NCI-H1092 (cell line): Measurements from ENCODE around the gene ARF1.

Experiments used
- DNase-seq: peaks from one replicate; lab custom pipeline; 2025; lab: John Stamatoyannopoulos, UW

Gene ARF1

DNA sequence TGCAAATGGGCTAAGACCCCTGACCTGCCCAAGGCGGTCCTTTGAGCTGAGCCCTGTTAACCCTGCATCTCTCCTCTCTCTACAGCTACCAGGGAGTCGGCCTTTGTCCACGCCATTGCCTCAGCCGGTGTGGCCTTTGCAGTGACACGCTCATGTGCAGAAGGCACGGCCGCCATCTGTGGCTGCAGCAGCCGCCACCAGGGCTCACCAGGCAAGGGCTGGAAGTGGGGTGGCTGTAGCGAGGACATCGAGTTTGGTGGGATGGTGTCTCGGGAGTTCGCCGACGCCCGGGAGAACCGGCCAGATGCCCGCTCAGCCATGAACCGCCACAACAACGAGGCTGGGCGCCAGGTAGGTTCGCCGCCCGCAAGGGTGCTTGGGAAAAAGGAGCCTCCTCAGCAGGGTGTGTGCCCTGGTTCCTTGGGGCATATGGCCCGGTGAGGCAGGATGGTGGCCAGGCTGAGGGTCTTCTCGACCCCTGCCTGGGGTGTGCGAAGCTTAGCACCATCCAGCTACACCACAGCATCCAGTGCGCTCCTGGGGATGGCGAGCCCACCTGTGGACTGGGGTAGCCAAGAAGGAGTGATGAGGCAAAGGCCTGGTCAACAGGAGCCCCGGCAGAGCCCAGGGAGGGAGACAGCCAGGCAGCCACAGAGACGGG is 31.8 kb upstream of the ARF1 start:
- DNase-seq: no peak

DNA sequence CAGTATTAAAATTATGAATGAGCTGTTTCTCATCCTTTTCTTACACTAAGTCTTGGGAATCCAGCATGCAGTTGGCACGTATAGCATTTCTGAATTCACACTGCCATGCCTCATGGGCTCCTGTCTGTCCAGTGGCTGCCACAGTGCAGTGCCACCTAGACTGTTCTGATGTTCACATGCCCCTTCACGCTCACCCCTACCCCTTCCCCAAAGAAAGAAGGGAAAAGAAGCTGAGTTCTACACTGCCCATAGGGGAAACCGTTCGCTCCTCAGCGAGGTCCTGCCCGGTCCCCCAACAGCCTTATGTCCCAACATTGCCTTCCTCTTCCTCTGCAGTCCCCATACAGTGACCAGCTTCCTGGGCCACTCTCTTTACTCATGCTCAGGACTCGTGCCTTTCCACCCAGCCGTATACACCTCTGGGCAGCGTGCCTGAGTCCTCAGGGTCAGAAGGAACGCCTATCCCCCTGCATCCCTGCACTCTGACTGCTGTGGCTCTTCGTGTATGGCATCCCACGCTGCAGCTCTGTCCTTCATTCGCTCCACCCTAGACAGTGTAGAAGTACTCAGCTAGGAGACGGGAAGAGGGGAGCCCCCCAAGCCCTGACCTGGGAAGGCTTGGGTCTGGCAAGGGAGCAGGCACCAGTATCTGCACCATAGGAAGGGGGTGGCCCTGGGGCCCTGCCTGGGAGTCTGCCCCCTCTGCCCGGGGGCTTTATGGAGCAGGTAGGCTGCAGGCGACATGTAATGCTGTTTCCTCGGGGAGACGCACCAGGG is 24.1 kb upstream of the ARF1 start:
- DNase-seq: no peak

DNA sequence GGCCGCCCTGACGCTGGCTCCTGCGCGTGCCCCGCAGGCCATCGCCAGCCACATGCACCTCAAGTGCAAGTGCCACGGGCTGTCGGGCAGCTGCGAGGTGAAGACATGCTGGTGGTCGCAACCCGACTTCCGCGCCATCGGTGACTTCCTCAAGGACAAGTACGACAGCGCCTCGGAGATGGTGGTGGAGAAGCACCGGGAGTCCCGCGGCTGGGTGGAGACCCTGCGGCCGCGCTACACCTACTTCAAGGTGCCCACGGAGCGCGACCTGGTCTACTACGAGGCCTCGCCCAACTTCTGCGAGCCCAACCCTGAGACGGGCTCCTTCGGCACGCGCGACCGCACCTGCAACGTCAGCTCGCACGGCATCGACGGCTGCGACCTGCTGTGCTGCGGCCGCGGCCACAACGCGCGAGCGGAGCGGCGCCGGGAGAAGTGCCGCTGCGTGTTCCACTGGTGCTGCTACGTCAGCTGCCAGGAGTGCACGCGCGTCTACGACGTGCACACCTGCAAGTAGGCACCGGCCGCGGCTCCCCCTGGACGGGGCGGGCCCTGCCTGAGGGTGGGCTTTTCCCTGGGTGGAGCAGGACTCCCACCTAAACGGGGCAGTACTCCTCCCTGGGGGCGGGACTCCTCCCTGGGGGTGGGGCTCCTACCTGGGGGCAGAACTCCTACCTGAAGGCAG is 23.4 kb upstream of the ARF1 start:
- no peak for DNase-seq

DNA sequence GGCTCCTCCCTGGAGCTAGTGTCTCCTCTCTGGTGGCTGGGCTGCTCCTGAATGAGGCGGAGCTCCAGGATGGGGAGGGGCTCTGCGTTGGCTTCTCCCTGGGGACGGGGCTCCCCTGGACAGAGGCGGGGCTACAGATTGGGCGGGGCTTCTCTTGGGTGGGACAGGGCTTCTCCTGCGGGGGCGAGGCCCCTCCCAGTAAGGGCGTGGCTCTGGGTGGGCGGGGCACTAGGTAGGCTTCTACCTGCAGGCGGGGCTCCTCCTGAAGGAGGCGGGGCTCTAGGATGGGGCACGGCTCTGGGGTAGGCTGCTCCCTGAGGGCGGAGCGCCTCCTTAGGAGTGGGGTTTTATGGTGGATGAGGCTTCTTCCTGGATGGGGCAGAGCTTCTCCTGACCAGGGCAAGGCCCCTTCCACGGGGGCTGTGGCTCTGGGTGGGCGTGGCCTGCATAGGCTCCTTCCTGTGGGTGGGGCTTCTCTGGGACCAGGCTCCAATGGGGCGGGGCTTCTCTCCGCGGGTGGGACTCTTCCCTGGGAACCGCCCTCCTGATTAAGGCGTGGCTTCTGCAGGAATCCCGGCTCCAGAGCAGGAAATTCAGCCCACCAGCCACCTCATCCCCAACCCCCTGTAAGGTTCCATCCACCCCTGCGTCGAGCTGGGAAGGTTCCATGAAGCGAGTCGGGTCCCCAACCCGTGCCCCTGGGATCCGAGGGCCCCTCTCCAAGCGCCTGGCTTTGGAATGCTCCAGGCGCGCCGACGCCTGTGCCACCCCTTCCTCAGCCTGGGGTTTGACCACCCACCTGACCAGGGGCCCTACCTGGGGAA is 22.7 kb upstream of the ARF1 start:
- no peak for DNase-seq

DNA sequence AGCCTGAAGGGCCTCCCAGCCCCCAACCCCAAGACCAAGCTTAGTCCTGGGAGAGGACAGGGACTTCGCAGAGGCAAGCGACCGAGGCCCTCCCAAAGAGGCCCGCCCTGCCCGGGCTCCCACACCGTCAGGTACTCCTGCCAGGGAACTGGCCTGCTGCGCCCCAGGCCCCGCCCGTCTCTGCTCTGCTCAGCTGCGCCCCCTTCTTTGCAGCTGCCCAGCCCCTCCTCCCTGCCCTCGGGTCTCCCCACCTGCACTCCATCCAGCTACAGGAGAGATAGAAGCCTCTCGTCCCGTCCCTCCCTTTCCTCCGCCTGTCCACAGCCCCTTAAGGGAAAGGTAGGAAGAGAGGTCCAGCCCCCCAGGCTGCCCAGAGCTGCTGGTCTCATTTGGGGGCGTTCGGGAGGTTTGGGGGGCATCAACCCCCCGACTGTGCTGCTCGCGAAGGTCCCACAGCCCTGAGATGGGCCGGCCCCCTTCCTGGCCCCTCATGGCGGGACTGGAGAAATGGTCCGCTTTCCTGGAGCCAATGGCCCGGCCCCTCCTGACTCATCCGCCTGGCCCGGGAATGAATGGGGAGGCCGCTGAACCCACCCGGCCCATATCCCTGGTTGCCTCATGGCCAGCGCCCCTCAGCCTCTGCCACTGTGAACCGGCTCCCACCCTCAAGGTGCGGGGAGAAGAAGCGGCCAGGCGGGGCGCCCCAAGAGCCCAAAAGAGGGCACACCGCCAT is 21.9 kb upstream of the ARF1 start:
- DNase-seq: no peak

DNA sequence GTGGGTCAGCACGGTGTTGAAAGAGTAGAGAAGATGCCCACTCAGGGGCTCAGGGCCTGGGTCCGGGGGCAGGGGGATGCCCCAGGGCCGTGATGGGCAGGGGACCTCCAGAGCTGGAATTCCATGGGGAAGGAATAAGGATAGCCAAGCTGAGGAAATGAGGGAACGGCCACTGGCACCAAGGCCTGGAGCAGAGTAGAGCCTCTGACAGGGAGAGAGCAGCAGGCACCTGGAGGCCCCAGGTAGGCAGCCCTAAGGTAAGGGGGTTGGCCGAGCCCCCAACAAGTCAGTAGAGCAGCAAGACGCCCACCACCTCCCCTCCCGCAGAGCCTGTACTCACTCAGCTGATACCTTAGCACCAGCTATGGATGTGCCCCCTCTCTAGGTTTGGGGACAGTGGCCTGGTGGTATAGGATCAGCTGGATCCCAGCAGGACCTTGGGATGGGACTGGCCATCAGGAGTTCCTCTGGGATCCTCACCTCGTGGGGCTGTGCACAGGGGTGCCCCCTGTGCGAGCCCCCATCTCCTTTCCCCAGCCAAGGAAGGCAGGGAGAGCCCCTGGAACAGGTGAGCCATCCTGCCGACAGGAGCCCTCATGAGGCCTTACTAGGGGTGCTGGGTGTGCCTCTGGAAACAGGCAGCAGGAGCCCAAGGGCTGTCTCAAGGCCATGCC is 21.0 kb upstream of the ARF1 start:
- DNase-seq: no peak

- no peak for DNase-seq
Observed at GRCh38 chr1:228062085-228062791, 20.3 kb upstream of the ARF1 start.

DNA sequence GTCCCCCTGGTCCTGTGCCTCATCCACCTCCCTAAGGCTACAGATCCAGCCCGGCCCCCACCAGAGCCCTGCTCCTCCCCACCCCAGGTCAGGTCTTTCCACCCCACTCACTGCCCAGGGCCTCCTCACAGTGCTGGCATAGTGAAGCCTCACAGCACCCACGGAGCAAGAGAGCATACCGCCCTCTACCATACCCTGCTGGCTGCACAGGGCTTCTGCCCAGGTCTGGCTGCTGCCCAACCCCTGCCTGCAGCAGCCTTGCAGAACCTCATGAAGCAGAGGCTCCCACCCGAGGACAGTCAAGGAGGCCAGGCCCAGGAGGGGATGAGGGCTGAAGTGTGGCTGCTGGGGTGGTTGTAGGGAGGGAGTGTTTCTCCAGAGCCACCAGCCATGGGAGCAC is 19.7 kb upstream of the ARF1 start:
- no peak for DNase-seq

GRCh38 chr1:228063251-228064191 is 19.0 kb upstream of the ARF1 start:
- no peak for DNase-seq

DNA sequence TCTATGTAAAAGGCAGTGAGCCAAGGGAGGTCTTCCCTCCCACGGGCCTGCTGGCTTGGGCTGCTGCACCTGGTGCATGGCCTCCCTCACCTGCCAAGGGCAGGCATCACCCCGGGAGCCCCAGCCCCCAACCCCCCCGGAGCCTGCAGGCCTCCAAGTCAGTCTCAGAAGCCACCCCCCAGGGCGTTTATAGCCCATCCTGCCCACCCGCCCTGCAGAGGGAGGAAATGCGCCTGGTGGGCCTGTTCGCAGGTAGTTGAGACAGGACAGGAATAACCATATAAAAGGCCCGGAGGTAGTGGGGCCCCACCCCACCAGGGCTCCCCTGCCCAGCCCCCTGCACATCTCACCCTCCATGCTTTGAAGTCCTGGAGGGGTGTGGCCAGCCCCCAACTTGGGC is 18.2 kb upstream of the ARF1 start:
- DNase-seq: no peak

GRCh38 chr1:228064741-228065542 is 17.6 kb upstream of the ARF1 start:
- no peak for DNase-seq

GRCh38 chr1:228065543-228066347 is 16.8 kb upstream of the ARF1 start:
- no peak for DNase-seq

DNA sequence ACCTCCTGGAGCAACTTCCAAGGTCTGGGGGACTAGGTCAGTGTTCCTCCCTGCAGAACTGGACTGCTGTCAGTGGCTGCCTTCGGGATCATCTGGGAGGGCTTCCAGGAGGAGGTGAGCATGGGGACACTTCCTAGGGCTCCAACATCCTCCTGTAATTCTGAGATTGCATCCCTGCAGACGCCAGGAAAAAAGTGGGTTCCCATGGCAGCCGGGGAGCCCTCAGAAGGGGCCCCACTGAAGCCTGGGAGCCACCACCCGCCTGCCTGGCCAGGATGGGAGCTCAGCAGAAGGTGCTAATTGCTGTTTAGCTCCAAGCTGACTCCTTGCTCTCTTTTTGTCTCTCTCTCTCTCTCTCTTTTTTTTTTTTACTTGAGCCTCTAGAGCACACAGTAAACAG is 16.1 kb upstream of the ARF1 start:
- DNase-seq: no peak

GRCh38 chr1:228066891-228067654 is 15.4 kb upstream of the ARF1 start:
- DNase-seq: no peak

- no peak for DNase-seq
Observed at GRCh38 chr1:228068359-228068758, 14.1 kb upstream of the ARF1 start.

GRCh38 chr1:228070173-228070572 is 12.3 kb upstream of the ARF1 start:
- DNase-seq: no peak

DNA sequence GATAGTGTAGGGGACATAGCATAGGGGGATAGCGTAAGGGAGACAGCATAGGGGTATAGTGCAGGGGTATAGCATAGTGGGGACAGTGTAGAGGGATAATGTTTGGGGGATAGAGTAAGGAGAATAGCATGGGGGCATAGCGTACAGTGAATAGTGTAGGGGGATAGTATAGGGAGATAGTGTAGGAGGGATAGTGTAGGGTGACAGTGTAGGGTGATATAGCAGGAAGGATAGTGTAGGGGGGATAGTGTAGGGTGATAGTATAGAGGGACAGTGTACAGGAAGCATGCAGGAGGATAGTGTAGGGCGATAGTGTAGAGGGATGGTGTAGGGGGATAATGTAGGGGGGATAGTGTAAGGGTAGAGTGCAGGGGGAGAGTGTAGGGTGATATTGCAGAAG is 11.7 kb upstream of the ARF1 start:
- no peak for DNase-seq
